GM19043 (cell line): ENCODE data around the gene ZNF789.
A peak's percentile ranks its signal among the peaks of the same experiment; 100 is the strongest.
"Not testable (repeated sequence)": the region's sequence is repeated elsewhere in the genome, so short reads cannot be mapped to it uniquely, and the experiment has no call there.

Source experiments
- ATAC-seq: cut with Tn5 transposase; IDR thresholded peaks from one replicate; pipeline ENCODE4 v1.9.1; 2021; ENCODE audit warnings: low read depth; ENCODE audit not compliant: unreplicated experiment

The ZNF789 gene

GRCh38 chr7:99472561-99473314 is at the start of gene ZNF789:
Gene ZNF789 (plus strand): TSS chr7:99472890. CDS start chr7:99476457, 3,567 bp downstream.
- peak; percentile 92 for ATAC-seq

GRCh38 chr7:99424932-99425730 is 47.6 kb upstream of the ZNF789 start:
- no peak for ATAC-seq

GRCh38 chr7:99428972-99429566 is 43.6 kb upstream of the ZNF789 start:
- no peak for ATAC-seq

GRCh38 chr7:99429756-99430155 is 42.9 kb upstream of the ZNF789 start:
- no peak for ATAC-seq

- ATAC-seq, result not testable (repeated sequence)
Observed at GRCh38 chr7:99431756-99432540, 40.7 kb upstream of the ZNF789 start.

GRCh38 chr7:99433158-99433557 is 39.5 kb upstream of the ZNF789 start:
- ATAC-seq, result no peak

GRCh38 chr7:99437946-99438572 is 34.6 kb upstream of the ZNF789 start:
- no peak for ATAC-seq

- peak; percentile 80 for ATAC-seq
Observed at GRCh38 chr7:99438573-99439480, 33.9 kb upstream of the ZNF789 start, which contains the start of the genes CPSF4 and PTCD1. Gene CPSF4 (plus strand): TSS chr7:99438943. CDS start chr7:99439083, 140 bp downstream. Gene PTCD1 (minus strand): TSS chr7:99438798. CDS start chr7:99435242, 3,556 bp downstream.

GRCh38 chr7:99440195-99440594 is 32.5 kb upstream of the ZNF789 start:
- ATAC-seq, result no peak

GRCh38 chr7:99446096-99446495 is 26.6 kb upstream of the ZNF789 start:
- no peak for ATAC-seq

GRCh38 chr7:99447943-99448342 is 24.7 kb upstream of the ZNF789 start:
- no peak for ATAC-seq

GRCh38 chr7:99448855-99449254 is 23.8 kb upstream of the ZNF789 start:
- ATAC-seq, result no peak

GRCh38 chr7:99449326-99449725 is 23.4 kb upstream of the ZNF789 start:
- no peak for ATAC-seq

GRCh38 chr7:99451936-99452335 is 20.8 kb upstream of the ZNF789 start:
- no peak for ATAC-seq

GRCh38 chr7:99452541-99452940 is 20.1 kb upstream of the ZNF789 start:
- no peak for ATAC-seq

GRCh38 chr7:99453105-99453504 is 19.6 kb upstream of the ZNF789 start:
- ATAC-seq, result no peak

GRCh38 chr7:99455874-99456273 is 16.8 kb upstream of the ZNF789 start:
- ATAC-seq, result no peak

- no peak for ATAC-seq
Observed at GRCh38 chr7:99456288-99456687, 16.4 kb upstream of the ZNF789 start.

GRCh38 chr7:99457050-99457649 is 15.5 kb upstream of the ZNF789 start:
- ATAC-seq, result no peak
